Measurements from ENCODE around the gene TBL3. TPM values are rescaled to one million over a fixed set of nuclear protein-coding genes. Genes with fewer than 3 reads are reported as not detected.
A peak's percentile ranks its signal among the peaks of the same experiment; 100 is the strongest.

The TBL3 gene
- total and polyA plus RNA-seq, 2 of the 8 experiments (the other 6 are each of a cell fraction or from before 2014, with no cell fraction given) = 65.8 to 137 TPM

DNA sequence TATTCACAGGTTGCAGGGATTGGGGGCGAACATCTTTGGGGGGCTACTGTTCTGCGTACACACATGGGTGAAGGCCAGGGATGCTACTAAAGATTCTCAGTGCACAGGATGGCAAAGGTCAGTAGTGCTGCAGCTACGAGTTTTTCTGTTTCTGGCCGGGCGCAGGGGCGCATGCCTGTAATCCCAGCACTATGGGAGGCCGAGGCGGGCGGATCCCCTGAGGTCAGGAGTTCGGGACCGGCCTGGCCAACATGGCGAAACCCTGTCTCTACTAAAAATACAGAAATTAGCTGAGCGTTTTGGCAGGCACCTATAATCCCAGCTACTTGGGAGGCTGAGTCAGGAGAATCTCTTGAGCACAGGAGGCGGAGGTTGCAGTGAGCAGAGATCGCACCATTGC lies 41.7 kb downstream of the TBL3 start:
- H2AFZ ChIP-seq (ENCODE audit: low read length) = no peak overlapping the region
- no peak overlapping the region for H4K8ac ChIP-seq (ENCODE audit: extremely low read depth, insufficient read depth, low read length)
- H4K5ac ChIP-seq (ENCODE audit: insufficient read length, low read depth, low read length) = no peak overlapping the region
- no peak overlapping the region for H2AK5ac ChIP-seq (ENCODE audit: low read depth, low read length)
- H3K56ac ChIP-seq (replicated peaks; ENCODE audit: insufficient read length, low read depth, low read length) = no peak overlapping the region
- H3K27ac ChIP-seq (ENCODE audit: low read depth, low read length) = no peak overlapping the region
- H3K4me3 ChIP-seq (ENCODE audit: extremely low read depth in 1 of 4, insufficient read depth in 2 of 4, low read depth in 3 of 4, low read length in 4 of 4) = no peak overlapping the region
- H3K4me1 ChIP-seq (replicated peaks in 1 of 4; ENCODE audit: control insufficient read depth in 3 of 4, insufficient read depth in 4 of 4, low read length in 3 of 4) = peaks cover 3 to 9% (median 6%) of the 10 kb centered on the region in 4 experiments
- 87% methylated on average over 15 of the region's 15 CpGs; no CpG with 5 or more reads in 1 of the 2 experiments for WGBS, 2 experiments (ENCODE audit: extremely low coverage in 1 of 2, insufficient coverage in 1 of 2, insufficient read length in 1 of 2, insufficient replicate concordance in 2 of 2, low coverage in 1 of 2, low lambda C conversion rate in 2 of 2, missing lambda C conversion rate in 1 of 2)
- H3K79me2 ChIP-seq (ENCODE audit: control insufficient read depth in 1 of 2, insufficient read depth in 2 of 2, low read length in 2 of 2) = peaks cover 7 to 9% of the 10 kb centered on the region in 2 experiments; a peak in 3 of 4 replicates
- peaks cover 3% of the 10 kb centered on the region; the same call in 1 of the 2 replicates for H3K79me1 ChIP-seq (ENCODE audit: low read depth, low read length)
- H3K4ac ChIP-seq (replicated peaks; ENCODE audit: insufficient read length, low read depth, low read length) = no peak overlapping the region
- FAIRE-seq = no peak
- H3K4me2 ChIP-seq (ENCODE audit: insufficient read depth in 1 of 2, low read depth in 2 of 2, low read length in 2 of 2) = no peak overlapping the region
- H3K23ac ChIP-seq (ENCODE audit: insufficient read length) = no peak overlapping the region
- H2BK5ac ChIP-seq (ENCODE audit: low read depth, low read length) = no peak overlapping the region
- no peak overlapping the region for H2BK15ac ChIP-seq (ENCODE audit: low read length)
- H3K23me2 ChIP-seq (ENCODE audit: low read depth, low read length) = peaks cover 12% of the 10 kb centered on the region; the same call in 1 of the 2 replicates
- no peak overlapping the region for H4K91ac ChIP-seq (replicated peaks; ENCODE audit: insufficient read length, low read length)
- H3K9ac ChIP-seq (replicated peaks in 1 of 4; ENCODE audit: extremely low read depth in 1 of 4, low read depth in 3 of 4, low read length in 3 of 4) = no peak overlapping the region
- no peak overlapping the region for H2BK120ac ChIP-seq (replicated peaks; ENCODE audit: low read depth, low read length)
- H3K27me3 ChIP-seq (replicated peaks in 1 of 4; ENCODE audit: control insufficient read depth in 3 of 4, extremely low read depth in 1 of 4, insufficient read depth in 3 of 4, low read length in 3 of 4) = peaks cover 0 to 7% (median 0%) of the 10 kb centered on the region in 4 experiments; a peak in 3 of 7 replicates
- no peak for DNase-seq (ENCODE audit: low read depth in 1 of 2, low spot score in 2 of 2)
- H2BK12ac ChIP-seq (ENCODE audit: low read depth, low read length) = no peak overlapping the region
- H2BK20ac ChIP-seq (ENCODE audit: low read length) = 0 out of 2 replicates have a peak overlapping the region, but pooled peaks have one; percentile 10
- H3K14ac ChIP-seq (ENCODE audit: insufficient read length) = no peak overlapping the region
- H3K18ac ChIP-seq (ENCODE audit: extremely low read depth, low read length) = no peak overlapping the region
- POLR2A ChIA-PET (ENCODE audit: partially characterized antibody) = interaction anchor here (0.7 to 1.8 kb wide), 4 partner anchors 24 to 142 kb away, joined by 3 to 5 read pairs (median 4); partner anchors contain the start of genes RPS2, SYNGR3 and TRAF7
- H3K9me3 ChIP-seq (ENCODE audit: insufficient read depth in 2 of 2, low read depth in 1 of 2, low read length in 1 of 2) = no peaks in the 10 kb centered on the region
- peaks cover 0 to 5% of the 10 kb centered on the region in 2 experiments for H4K20me1 ChIP-seq (replicated peaks in 1 of 2; ENCODE audit: control insufficient read depth in 1 of 2, insufficient read depth in 2 of 2, low read length in 2 of 2)
- CTCF ChIA-PET (ENCODE audit: partially characterized antibody) = interaction anchor here (1.2 to 3.1 kb wide), 5 partner anchors 9 to 77 kb away, joined by 3 to 18 read pairs (median 6); no protein-coding TSS in a partner anchor
- H3K36me3 ChIP-seq (ENCODE audit: control insufficient read depth in 2 of 4, insufficient read depth in 4 of 4, low read length in 3 of 4) = no peaks in the 10 kb centered on the region
- TF ChIP-seq SIN3A (conservative IDR thresholded peaks at IDR 0.05 in 1 of 2, IDR thresholded peaks at IDR 0.05 in 1 of 2; ENCODE audit: low read depth in 1 of 2, low read length in 2 of 2) (no peak), TBP (IDR thresholded peaks at IDR 0.05; ENCODE audit: low read depth, low read length) (no peak), POU5F1 (IDR thresholded peaks at IDR 0.05; ENCODE audit: low read depth, low read length) (no peak), ASH2L (IDR thresholded peaks at IDR 0.05; ENCODE audit: low read length) (no peak), BCL11A (IDR thresholded peaks at IDR 0.05; ENCODE audit: low read depth in 2 of 2, low read length in 2 of 2) (no peak), NANOG (IDR thresholded peaks at IDR 0.05; ENCODE audit: insufficient read depth, low read depth, low read length, poor library complexity, severe bottlenecking) (no peak), CBX8 (IDR thresholded peaks at IDR 0.05; ENCODE audit: borderline replicate concordance, low read depth, low read length) (no peak), YY1 (IDR thresholded peaks at IDR 0.05; ENCODE audit: low read depth, low read length) (no peak), CEBPB (IDR thresholded peaks at IDR 0.05; ENCODE audit: low read depth, low read length) (no peak), SP1 (IDR thresholded peaks at IDR 0.05; ENCODE audit: low read depth, low read length) (no peak), TEAD4 (IDR thresholded peaks at IDR 0.05; ENCODE audit: low read depth, low read length) (no peak), E2F6 (IDR thresholded peaks at IDR 0.05) (no peak), SUZ12 (IDR thresholded peaks at IDR 0.05; ENCODE audit: low read length) (no peak), KDM5A (IDR thresholded peaks at IDR 0.05; ENCODE audit: low read length) (no peak)

Measured in H1 (cell line).